SK-N-SH (cell line): ENCODE measurements around the gene TBC1D10B. TPM values are rescaled to one million over a fixed set of nuclear protein-coding genes. Genes with fewer than 3 reads are reported as not detected.
"Not testable (repeated sequence)": the region's sequence is repeated elsewhere in the genome, so short reads cannot be mapped to it uniquely, and the experiment has no call there.

ENCODE experiments used
- CTCF ChIA-PET: fragments of 300-600, 350-600 bp; formaldehyde crosslinking; extraction: SDS; loops from one replicate; lab custom pipeline; 2021; lab: Yijun Ruan, JAX
- POLR2A ChIA-PET: fragments of 350-600 bp; sonication (Branson Sonifier 250); formaldehyde crosslinking; extraction: SDS; loops from one replicate; lab custom pipeline; 2020; ENCODE audit warnings: antibody characterized with exemption, inconsistent platforms; lab: Yijun Ruan, JAX
- DNase-seq: peaks from one replicate; pipeline ENCODE4 v3.0.0; 2012
- H2AFZ ChIP-seq: fragments of 200-600 bp; sonication (generic); 2 replicates; pipeline ENCODE4 v1.8.1; 2016; ENCODE audit warnings: antibody characterized with exemption, mild to moderate bottlenecking, low read depth
- H3F3A ChIP-seq: fragments of 200-600 bp; sonication (generic); replicated peaks from 2 replicates; pipeline ENCODE3; 2016; ENCODE audit warnings: antibody characterized with exemption, mild to moderate bottlenecking; ENCODE audit not compliant: insufficient read depth
- H3K27ac ChIP-seq, 2 experiments: fragments of 200-500 bp in 1 of 2; fragments of 200-600 bp in 1 of 2; sonication (Bioruptor generic) in 1 of 2; sonication (generic), shearing (Covaris generic) in 1 of 2; 2 replicates each; pipeline versions ENCODE4 v1.5.1 to v1.6.1; 2014 to 2016; ENCODE audit warnings: low read depth in 2 of 2, inconsistent platforms in 1 of 2, low read length in 1 of 2, mild to moderate bottlenecking in 1 of 2, mixed read lengths in 1 of 2
- H3K27me3 ChIP-seq: fragments of 200-600 bp; sonication (generic), shearing (Covaris generic); 2 replicates; pipeline ENCODE4 v1.6.1; 2016; ENCODE audit warnings: mixed run types; ENCODE audit not compliant: insufficient read depth
- H3K36me3 ChIP-seq, 2 experiments: fragments of 200-500 bp in 1 of 2; fragments of 200-600 bp in 1 of 2; sonication (Bioruptor generic) in 1 of 2; sonication (generic) in 1 of 2; replicated peaks in 1 of 2; 2 replicates each; pipeline versions ENCODE3 to v1.5.1; 2014 to 2016; ENCODE audit warnings: low read length in 1 of 2, mild to moderate bottlenecking in 1 of 2; ENCODE audit not compliant: insufficient read depth in 2 of 2, control insufficient read depth in 1 of 2
- H3K4me1 ChIP-seq, 2 experiments: fragments of 200-500 bp in 1 of 2; fragments of 200-600 bp in 1 of 2; sonication (Bioruptor generic) in 1 of 2; sonication (generic), shearing (Covaris generic) in 1 of 2; 2 replicates each; pipeline versions ENCODE4 v1.5.1 to v1.6.1; 2014 to 2016; ENCODE audit warnings: low read depth in 1 of 2, low read length in 1 of 2, mixed run types in 1 of 2; ENCODE audit not compliant: insufficient read depth in 2 of 2, control insufficient read depth in 1 of 2
- H3K4me2 ChIP-seq: fragments of 200-600 bp; sonication (generic), shearing (Covaris generic); 2 replicates; pipeline ENCODE4 v1.6.1; 2017; ENCODE audit warnings: mixed run types
- H3K4me3 ChIP-seq, 2 experiments: fragments of 200-500 bp in 1 of 2; fragments of 200-600 bp in 1 of 2; sonication (Bioruptor generic) in 1 of 2; sonication (generic), shearing (Covaris generic) in 1 of 2; 2 replicates each; pipeline versions ENCODE4 v1.5.1 to v1.8.1; 2014 to 2016; ENCODE audit warnings: low read depth in 2 of 2, inconsistent platforms in 1 of 2, low read length in 1 of 2, mild to moderate bottlenecking in 1 of 2, mixed read lengths in 1 of 2, moderate library complexity in 1 of 2
- H3K79me2 ChIP-seq: fragments of 200-600 bp; sonication (generic); 2 replicates; pipeline ENCODE4 v1.8.1; 2017; ENCODE audit warnings: mild to moderate bottlenecking; ENCODE audit not compliant: insufficient read depth
- H3K9ac ChIP-seq: fragments of 200-600 bp; sonication (generic); 2 replicates; pipeline ENCODE4 v1.6.1; 2017; ENCODE audit warnings: mixed run types
- H3K9me2 ChIP-seq: fragments of 200-600 bp; sonication (generic); 2 replicates; pipeline ENCODE4 v1.6.1; 2017; ENCODE audit warnings: mixed run types
- H3K9me3 ChIP-seq: fragments of 200-600 bp; sonication (generic); 2 replicates; pipeline ENCODE4 v1.6.1; 2017; ENCODE audit warnings: mixed run types, mild to moderate bottlenecking, moderate library complexity
- H4K20me1 ChIP-seq: fragments of 200-600 bp; sonication (generic); 2 replicates; pipeline ENCODE4 v1.6.1; 2017; ENCODE audit warnings: mild to moderate bottlenecking, mixed run types; ENCODE audit not compliant: insufficient read depth
- ELF1 ChIP-seq: IDR thresholded peaks from 2 replicates; pipeline ENCODE4 v1.4.0; 2012
- GABPA ChIP-seq: IDR thresholded peaks from 2 replicates; pipeline ENCODE4 v1.4.0; 2012; ENCODE audit warnings: low read depth, mild to moderate bottlenecking
- GATA2 ChIP-seq: sonication (generic); formaldehyde crosslinking; IDR thresholded peaks from 2 replicates; pipeline ENCODE4 v1.5.0; 2020; ENCODE audit warnings: mild to moderate bottlenecking, missing genetic modification reagents
- MXI1 ChIP-seq: IDR thresholded peaks from 2 replicates; pipeline ENCODE4 v1.6.1; 2012; ENCODE audit warnings: mild to moderate bottlenecking, low read depth, low read length, improper control_type of control experiment
- POLR2AphosphoS5 ChIP-seq: IDR thresholded peaks from 2 replicates; pipeline ENCODE4 v1.6.1; 2012; ENCODE audit warnings: low read depth, low read length
- TAF1 ChIP-seq: IDR thresholded peaks from 2 replicates; pipeline ENCODE4 v1.6.1; 2012; ENCODE audit warnings: low read depth, mild to moderate bottlenecking, low read length, moderate library complexity, borderline replicate concordance
- WGBS: methylation state at CpG from one replicate; pipeline ENCODE4 v1.1.6; 2017; ENCODE audit warnings: low lambda C conversion rate; 5-methylcytosine and 5-hydroxymethylcytosine counted together
- polyA plus RNA-seq, 3 experiments: library from polyadenylated mRNA; depleted of rRNA; stranded (reverse); fragments of >200 nt; gene quantifications; 2 replicates each; pipeline ENCODE4 v1.2.3, GENCODE V29; 2012

The TBC1D10B gene
- polyA plus RNA-seq, 1 of the 3 experiments (the other 2 are of a cell fraction): 20.5 TPM

DNA sequence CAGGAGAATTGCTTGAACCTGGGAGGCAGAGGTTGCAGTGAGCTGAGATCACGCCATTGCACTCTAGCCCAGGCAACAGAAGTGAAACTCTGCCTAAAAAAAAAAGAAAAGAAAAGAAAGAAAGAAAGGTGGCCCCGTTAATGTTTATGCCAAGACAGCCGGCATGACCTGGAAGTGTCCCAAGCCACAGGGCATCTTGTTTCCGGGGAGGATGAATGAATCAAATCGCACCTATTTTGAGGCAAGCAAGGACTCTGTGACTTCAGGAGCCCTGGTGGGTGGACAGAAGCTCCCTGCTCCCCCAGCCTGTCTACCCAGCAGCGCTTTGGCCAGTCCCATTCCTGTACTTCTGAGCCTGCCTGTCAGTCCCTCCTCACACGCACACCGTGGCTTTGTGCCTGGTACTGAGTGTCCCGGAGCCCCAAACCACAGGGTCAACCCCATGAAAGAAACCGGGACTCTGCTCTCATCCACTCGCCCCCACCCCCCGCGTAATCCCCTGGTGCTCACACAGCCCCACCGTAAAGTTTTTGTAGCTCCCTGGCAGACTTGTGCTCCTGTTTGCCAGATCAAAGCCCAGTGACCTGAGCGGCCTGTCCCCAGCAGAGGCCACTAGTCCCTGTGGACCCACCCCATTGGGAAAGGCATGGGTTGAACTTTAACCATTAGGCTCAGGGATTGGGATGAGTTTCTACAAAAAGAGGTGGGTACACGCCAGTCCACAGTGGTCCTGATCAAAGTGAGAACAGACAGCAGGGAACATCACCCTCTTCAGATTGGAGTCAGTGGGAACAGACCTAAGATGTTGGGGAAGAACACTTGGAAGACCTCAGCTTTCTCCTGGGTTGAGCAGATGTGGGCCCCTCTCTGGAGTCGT is 34.5 kb downstream of the TBC1D10B start:
- Histone ChIP-seq H3K9me2 (no peaks in the 10 kb centered on the region), H4K20me1 (peaks cover 18% of the 10 kb centered on the region; the same call in 1 of the 2 replicates), H3K79me2 (peaks cover 31% of the 10 kb centered on the region), H3K9ac (peak overlapping the region; percentile 82; the same call in 1 of the 2 replicates), H3K4me3 (peak overlapping the region; percentile 74 to 79), H3K27me3 (no peaks in the 10 kb centered on the region), H3F3A (no peaks in the 10 kb centered on the region), H3K27ac (peak overlapping the region; percentile 1 to 76; a peak in 2 of 4 replicates), H3K9me3 (no peaks in the 10 kb centered on the region), H3K4me2 (peak overlapping the region; percentile 74), H3K4me1 (peaks cover 0 to 5% of the 10 kb centered on the region in 2 experiments; a peak in 1 of 4 replicates), H2AFZ (peak overlapping the region; percentile 85), H3K36me3 (no peaks in the 10 kb centered on the region)
- 62% methylated on average over 15 of the region's 17 CpGs for WGBS
- ChIA-PET POLR2A (interaction anchor here (0.6 to 2.5 kb wide), 2 partner anchors 9 to 19 kb away, joined by 3 to 18 read pairs; partner anchors contain the start of gene CD2BP2), CTCF (interaction anchor here (2.1 kb wide), 1 partner anchor 18 kb away, joined by 7 read pairs; no protein-coding TSS in a partner anchor)
- no peak for DNase-seq
- TF ChIP-seq GATA2 (CRISPR knock-in tag) (no peak), GABPA (peak; percentile 43; the same call in 1 of the 2 replicates)

GRCh38 chr16:30335028-30335597 is 35.2 kb downstream of the TBC1D10B start:
- H3K9ac ChIP-seq: peak overlapping the region; percentile 82; the same call in 1 of the 2 replicates
- DNase-seq: peak; percentile 86
- ChIA-PET POLR2A (interaction anchor here (0.7 to 2.5 kb wide), 2 partner anchors 20 to 83 kb away, joined by 3 to 18 read pairs; partner anchors contain the start of gene CD2BP2), CTCF (interaction anchor here (1.1 to 2.1 kb wide), 2 partner anchors 18 to 75 kb away, joined by 4 to 7 read pairs; no protein-coding TSS in a partner anchor)
- not testable (repeated sequence) for H3K36me3 ChIP-seq, H3F3A ChIP-seq, H3K27me3 ChIP-seq, H3K4me1 ChIP-seq, H3K9me2 ChIP-seq, H3K9me3 ChIP-seq
- peak overlapping the region; percentile 85 for H2AFZ ChIP-seq
- TF ChIP-seq ELF1 (peak; percentile 45; the same call in 1 of the 2 replicates), POLR2AphosphoS5 (peak; percentile 58), TAF1 (peak; percentile 46; the same call in 1 of the 2 replicates), MXI1 (peak; percentile 66)
- H3K27ac ChIP-seq: peak overlapping the region; percentile 76 to 89
- peak overlapping the region; percentile 74 to 79 for H3K4me3 ChIP-seq
- H3K79me2 ChIP-seq: peaks cover 39% of the 10 kb centered on the region
- peaks cover 25% of the 10 kb centered on the region for H4K20me1 ChIP-seq
- 0% methylated on average over 5 of the region's 70 CpGs for WGBS
- peak overlapping the region; percentile 74 for H3K4me2 ChIP-seq

DNA sequence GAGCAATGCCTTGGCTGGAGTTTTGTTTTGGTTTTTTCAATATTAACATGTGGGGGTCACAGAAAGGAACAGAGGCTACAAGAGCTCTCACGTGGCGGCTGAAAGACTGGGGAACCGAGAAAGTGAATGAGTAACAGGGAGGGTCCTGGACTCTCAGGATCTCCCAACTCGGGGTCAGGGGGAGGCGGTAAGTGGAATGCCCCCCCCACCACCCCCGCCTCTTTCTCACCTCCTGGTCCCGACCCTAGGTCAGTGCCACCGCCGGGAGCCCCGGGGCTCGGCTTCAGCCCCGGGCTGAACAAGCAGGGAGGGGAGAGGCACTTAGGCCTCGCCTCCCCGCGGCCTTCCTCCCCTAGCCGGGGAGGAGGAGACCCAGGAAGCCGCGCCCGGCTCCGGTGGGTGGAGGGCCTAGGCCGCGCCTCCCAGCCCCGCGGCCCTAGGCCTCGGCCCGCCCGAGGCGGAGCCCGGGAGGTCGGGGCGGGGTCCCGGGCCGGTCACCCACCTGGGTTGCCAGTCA is 35.8 kb downstream of the TBC1D10B start:
- CTCF ChIA-PET: interaction anchor here (1.1 to 2.1 kb wide), 2 partner anchors 19 to 75 kb away, joined by 4 to 7 read pairs; no protein-coding TSS in a partner anchor
- H3K27ac ChIP-seq: peak overlapping the region in 1 of 2 experiments; percentile 76; a peak in 3 of 4 replicates

GRCh38 chr16:30324220-30324619 is 46.1 kb downstream of the TBC1D10B start:
- DNase-seq, H2AFZ ChIP-seq, H3K9me2 ChIP-seq, H3F3A ChIP-seq, H3K27ac ChIP-seq, H3K4me1 ChIP-seq, H3K9ac ChIP-seq, H3K9me3 ChIP-seq, H3K4me3 ChIP-seq, H3K27me3 ChIP-seq, H3K36me3 ChIP-seq, CTCF ChIA-PET, H3K4me2 ChIP-seq, POLR2A ChIA-PET: not testable (repeated sequence)
- Histone ChIP-seq H4K20me1 (peaks cover 41% of the 10 kb centered on the region), H3K79me2 (peaks cover 81% of the 10 kb centered on the region)
- WGBS: 96% methylated on average over 6 of the region's 6 CpGs

More for the DNA sequence above, 35.8 kb downstream of the TBC1D10B start:
- H3F3A ChIP-seq, H3K27me3 ChIP-seq, H3K9me3 ChIP-seq, H3K9me2 ChIP-seq, H3K4me1 ChIP-seq, H3K36me3 ChIP-seq: not testable (repeated sequence)
- 0% methylated on average over 8 of the region's 33 CpGs for WGBS
- peak; percentile 60 for DNase-seq
- Histone ChIP-seq H2AFZ (peak overlapping the region; percentile 59; the same call in 1 of the 2 replicates), H3K4me3 (peak overlapping the region; percentile 74 to 79), H3K9ac (peak overlapping the region; percentile 82; the same call in 1 of the 2 replicates), H3K79me2 (peaks cover 44% of the 10 kb centered on the region), H3K4me2 (peak overlapping the region; percentile 74), H4K20me1 (peaks cover 31% of the 10 kb centered on the region)
- TF ChIP-seq MXI1: peak; percentile 58; the same call in 1 of the 2 replicates
- POLR2A ChIA-PET: interaction anchor here (0.7 to 2.5 kb wide), 2 partner anchors 20 to 84 kb away, joined by 3 to 18 read pairs; partner anchors contain the start of gene CD2BP2

DNA sequence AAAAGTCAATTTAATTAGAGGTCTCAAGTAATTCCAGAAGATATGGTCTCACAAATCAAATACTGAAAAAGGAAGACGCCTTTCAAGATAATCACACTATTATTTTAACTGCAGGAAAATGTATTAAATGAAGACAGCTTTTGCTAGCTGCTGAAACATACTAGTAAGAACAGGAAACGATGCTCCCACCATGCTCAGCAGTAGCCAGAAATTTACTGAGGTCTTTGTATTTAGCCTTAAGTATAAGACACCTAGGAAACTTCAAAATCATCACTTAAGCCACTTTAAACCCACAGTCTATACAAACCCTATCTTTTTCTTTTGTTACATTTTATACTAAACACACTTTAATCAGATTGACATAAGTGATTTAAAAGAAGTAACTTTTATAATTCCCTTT is 51.6 kb downstream of the TBC1D10B start:
- H3K4me2 ChIP-seq, H3K4me3 ChIP-seq, CTCF ChIA-PET, H3K27ac ChIP-seq, H2AFZ ChIP-seq, H3K36me3 ChIP-seq, DNase-seq, H3K9me3 ChIP-seq, POLR2A ChIA-PET, H3K27me3 ChIP-seq, H3K4me1 ChIP-seq, H3F3A ChIP-seq, H3K9ac ChIP-seq, H3K9me2 ChIP-seq: not testable (repeated sequence)
- H4K20me1 ChIP-seq: peaks cover 19% of the 10 kb centered on the region; the same call in 1 of the 2 replicates
- H3K79me2 ChIP-seq: peaks cover 75% of the 10 kb centered on the region
- WGBS: 89% methylated on average over 2 of the region's 2 CpGs
